Tongue (tissue), 2 donors: Measurements from ENCODE around the gene CENPP. TPM values are rescaled to one million over a fixed set of nuclear protein-coding genes. Genes with fewer than 3 reads are reported as not detected.

ENCODE experiments used
- DNase-seq: peaks from one replicate; pipeline ENCODE4 v3.0.0-alpha.2; 2015
- total RNA-seq: library from RNA; depleted of rRNA; stranded (reverse); fragments of >200 nt; gene quantifications from one replicate; pipeline ENCODE4 v1.2.3, GENCODE V29; 2014

The CENPP gene
- total RNA-seq, 1 donor from 2014 or later: 7.7 TPM

DNA sequence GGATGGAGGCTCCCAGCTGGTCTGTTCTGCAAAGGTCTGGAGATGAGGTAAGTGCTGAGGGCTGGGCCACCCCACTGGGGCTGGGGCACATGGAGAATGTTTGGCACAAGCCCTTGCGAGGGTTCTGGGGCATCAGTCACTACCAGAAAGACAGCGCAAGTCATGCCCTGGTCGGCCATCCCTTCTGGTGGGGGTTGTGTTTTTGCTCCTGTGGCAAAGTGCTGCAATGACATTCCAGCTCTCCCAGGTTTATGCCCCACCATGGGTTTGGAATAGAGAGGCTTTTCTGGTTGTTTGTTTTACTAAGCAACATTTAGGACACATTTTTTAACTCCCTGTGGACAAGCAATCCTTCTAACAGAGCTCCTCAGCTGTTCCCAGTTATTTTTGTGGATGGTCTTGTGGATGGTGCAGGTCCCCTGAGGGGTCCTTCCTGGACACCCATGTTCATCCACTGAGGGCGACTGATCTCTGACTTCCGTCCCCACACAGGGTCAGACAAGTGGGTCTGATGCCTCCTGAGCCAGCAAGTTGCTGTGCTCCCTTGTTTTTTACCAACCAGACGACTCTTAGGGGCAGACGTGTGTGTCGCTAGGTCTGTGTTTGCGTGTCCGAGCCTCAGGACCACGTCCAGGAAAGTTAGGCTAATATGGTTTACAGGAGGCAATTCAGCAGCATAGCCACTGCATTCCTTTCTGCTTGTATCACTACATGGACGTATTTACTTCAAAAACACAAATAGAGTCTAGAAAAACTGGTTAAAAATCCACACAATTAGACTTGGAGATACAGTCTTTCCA lies 274.9 kb downstream of the CENPP start:
- peak; percentile 72 for DNase-seq

DNA sequence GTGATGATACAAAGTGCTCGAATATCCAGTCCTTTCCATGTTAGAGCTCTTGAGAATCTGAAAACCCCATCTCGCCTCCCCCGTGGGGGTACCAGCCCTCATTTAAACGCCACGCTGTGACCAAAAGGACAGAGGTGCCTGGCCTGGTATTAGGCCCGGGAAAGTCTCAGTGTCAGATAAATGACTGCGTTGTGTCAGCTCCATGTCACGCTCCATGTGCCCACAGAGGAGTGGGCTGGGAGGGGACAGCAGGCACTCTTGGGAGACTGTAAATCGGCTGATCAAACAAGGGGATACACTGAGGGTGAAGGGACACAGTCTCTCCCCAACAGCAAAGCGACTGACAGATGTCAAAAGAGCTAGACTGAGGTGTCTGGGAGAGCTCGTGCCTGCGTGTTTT lies 275.7 kb downstream of the CENPP start:
- no peak for DNase-seq

DNA sequence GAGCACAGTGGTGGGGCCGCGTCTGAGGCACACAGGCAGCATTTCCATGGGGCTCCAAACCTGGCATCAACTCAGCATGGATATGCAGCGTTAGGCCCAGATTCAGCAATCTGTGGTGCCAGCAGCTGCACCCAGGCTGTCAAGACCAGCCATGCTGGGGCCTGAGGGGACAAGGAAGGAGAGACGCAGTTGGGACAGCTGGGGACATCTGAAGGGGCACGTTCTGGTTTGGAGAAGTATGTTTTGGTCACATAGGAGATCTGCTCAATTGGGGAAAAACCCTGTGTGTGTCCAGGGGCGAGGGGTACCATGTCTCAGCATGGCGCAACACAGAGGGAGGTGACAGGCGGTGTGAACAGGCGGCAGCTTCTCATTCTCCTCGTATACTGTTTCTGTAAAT lies 276.7 kb downstream of the CENPP start:
- peak; percentile 81 for DNase-seq

- no peak for DNase-seq
Observed at GRCh38 chr9:92603100-92603499, 277.3 kb downstream of the CENPP start.

GRCh38 chr9:92603990-92604389 lies 278.2 kb downstream of the CENPP start:
- DNase-seq: no peak

GRCh38 chr9:92605224-92605623 lies 279.5 kb downstream of the CENPP start:
- no peak for DNase-seq

- peak; percentile 57 for DNase-seq
Observed at GRCh38 chr9:92607088-92607487, 281.3 kb downstream of the CENPP start.

- peak; percentile 86 for DNase-seq
Observed at GRCh38 chr9:92607773-92608172, 282.0 kb downstream of the CENPP start.

DNA sequence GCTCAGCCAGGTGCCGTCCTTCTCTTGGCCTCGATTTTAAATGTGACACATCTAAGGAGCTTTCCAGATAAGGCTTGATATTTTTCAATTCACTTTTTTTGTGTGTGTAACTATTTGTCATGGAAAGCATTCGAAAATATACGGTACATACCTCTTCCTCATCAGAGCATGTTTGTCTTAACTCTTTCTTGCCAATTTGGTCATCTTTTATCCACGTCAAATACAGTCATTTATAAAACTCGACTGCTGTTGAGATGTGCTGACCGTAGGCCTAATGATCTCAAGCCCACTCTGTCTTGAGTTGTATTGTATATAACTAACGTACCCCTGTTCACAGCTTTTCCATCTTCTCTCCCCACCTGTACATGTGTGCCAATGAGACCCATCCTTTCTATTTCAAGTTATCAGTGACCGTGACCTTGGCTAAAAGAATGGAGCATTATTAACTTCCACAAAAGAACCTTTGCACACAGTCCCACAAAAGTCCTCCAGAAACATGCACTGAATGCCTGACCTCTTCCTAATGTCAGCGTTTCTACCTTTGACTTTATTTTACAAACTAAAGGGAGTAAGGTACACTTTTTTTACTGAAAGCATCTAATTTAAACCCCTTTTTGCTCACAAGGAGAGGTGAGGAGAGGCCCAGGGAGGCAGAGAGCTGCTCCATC lies 282.6 kb downstream of the CENPP start:
- peak; percentile 51 for DNase-seq

DNA sequence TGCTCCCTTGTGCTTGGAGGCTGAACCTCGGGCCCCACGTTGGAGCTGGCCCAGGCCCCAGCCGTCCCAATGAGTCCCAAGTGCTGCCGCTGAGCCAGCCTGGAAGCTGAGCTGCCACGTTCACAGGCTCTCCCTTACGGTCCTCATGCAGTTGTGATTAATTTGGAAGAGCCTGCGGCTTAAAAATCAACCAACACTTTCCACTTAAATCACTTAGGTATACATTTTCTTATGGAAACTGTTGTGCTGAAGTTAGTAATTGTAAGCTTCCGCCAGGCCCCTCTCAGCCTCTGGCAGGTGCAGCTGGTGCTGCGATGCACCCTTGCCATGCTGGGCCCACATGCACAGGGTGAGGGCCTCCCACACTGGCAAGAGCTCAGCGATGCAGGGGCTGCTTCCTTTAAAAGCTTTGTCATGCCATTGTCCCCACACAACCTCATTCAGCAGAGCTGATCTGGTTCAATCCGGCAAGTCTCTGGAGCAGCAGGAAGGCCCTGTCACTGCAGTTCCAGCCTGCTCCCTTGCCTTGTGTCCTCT lies 283.2 kb downstream of the CENPP start:
- DNase-seq: peak; percentile 78

DNA sequence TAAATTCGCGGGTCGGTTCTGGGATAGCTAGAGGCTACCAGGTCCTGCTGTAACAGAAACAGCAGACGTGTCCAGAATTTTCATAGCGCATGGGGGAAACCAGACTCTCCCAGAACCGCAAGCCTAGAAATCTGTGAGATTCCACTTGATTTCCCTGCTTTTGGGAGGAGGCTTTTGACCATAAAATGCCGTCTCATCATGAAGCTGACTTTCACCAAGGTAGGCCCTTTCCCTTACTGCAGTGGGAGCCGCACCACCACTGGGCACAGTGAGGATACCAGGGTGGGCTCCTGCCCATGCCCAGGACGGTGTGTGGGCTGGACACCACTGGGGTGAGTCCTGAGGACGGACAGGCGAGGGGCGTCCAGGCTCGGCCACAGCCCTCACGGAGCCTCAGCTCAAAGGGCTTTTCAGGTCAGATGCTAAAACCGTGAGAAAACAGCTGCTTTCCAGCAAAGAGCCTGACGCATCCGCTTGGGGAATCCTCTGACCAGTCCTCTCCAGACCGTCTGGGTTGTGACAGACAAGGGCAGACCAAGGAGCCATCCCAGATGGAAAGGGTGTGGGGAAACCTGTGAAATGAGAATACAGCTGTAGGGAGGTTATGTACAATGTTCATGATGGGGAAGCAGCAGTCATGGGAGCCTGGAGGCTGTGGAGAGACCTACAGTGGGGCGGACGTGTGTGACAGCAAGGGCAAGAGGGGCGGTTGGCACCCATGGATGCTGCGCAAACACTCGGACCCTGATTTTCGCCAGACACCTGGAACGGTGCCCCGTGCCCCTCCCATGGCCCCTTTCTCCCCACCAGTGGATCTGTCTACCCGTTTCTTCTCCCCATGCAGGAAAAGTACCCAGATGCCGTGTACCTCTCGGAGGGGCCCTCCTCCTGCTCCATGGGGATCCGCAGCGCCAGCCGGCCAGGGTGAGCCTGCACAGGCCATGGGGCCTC lies 285.0 kb downstream of the CENPP start:
- peak; percentile 65 for DNase-seq

DNA sequence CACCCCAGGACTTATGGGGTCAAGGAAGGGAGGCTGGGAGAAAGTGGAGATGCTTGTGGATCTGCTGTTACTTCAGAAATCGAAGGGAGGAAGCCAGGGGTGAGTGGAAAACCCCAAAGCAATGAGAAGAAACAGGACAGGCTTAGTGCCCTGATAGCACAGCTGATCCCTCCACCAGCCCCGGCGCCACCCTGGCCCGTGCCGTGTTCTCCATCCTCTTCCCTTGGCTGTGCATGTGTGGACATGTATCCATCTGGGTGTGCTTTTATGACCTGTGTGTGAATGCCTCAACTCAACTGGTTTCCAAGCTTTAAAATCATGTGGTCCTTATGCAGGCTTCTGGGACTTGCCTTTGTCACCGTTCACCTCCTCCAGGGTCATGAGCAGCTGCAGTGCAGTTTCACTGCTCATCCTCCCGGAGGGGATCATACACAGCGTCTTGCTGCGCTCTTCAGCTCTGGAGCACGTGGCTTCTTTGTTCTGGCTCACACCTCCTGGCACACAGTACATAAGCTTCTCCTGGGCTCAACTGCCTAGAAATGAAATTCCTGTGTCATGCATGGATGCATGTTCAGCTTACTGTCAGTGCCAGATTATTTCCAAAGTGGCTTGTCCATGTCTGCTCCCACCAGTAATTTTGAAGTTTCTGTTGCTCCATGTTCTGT lies 286.0 kb downstream of the CENPP start:
- DNase-seq: peak; percentile 75

DNA sequence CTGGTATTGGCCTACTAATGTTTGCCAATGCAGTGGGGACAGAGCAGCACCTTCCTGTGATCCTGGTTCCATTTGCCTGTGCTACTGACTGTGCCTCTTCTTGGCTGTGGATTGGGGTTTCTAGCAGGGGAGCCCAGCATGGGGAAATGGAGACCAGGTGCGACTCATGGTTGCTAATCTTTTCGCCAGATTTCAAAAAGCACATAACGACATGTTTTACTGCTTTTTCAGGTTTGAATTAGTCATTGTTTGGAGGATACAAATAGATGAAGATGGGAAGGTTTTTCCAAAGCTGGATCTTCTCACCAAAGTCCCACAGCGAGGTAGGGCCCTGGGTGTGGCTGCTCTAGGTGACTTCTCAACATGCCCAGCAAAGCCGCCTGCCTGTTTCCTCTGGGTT lies 286.5 kb downstream of the CENPP start:
- DNase-seq: peak; percentile 60

DNA sequence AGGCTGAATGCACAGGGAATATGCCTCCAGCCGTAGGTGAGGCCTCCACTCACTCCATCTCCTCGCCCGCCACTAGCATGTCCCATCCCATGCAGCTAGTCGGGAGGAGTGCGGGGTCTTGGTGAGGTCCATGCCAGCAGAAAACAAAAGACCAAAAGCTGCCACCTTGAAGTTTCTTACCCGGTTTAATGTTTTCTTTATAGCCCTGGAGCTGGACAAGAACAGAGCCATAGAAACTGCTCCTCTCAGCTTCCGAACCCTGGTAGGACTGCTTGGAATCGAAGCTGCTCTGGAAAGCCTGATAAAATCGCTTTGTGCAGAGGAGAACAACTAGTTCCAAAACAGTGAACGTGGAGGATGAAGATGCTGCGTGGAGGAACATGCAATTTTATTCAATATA lies 287.1 kb downstream of the CENPP start:
- peak; percentile 27 for DNase-seq

DNA sequence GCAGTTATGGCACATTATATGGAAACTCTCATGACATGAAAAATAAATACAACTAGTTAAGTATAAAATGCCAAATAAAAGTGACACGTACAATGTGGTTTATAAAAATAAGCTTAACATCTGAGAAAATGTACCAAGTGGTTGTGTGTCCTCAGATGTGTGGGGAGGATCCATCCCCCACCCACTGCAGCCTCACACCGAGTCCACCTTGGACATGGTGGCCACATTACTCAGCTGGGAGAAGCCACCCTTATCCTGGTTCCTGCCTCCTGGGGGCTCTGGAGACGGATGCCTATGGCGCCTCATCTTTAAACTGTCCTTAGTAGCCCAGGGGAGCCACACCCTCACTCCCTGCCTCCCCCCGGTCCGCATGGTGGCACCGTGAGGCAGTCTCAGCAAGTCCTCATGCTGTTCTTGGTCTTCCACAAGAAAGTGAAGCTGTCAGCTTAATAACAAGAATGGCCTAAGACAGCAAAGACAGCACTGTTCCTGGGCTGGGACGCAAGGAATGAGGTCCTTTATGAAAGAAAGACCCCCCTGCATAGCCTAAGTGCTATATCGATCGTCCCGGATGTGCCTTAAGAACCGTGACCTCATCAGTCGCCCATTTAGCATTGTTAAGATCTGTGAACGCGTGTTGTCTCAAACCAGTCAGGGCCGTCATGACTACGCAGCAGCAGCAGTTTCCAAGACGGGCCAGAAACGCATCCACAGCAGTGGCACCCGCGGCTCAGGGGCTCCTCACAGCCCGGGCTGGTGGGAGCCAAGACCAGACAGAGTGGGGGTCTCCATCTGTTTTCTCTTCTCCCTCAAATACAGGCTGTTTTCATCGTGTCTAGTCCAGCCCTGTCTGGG lies 287.7 kb downstream of the CENPP start:
- DNase-seq: no peak

DNA sequence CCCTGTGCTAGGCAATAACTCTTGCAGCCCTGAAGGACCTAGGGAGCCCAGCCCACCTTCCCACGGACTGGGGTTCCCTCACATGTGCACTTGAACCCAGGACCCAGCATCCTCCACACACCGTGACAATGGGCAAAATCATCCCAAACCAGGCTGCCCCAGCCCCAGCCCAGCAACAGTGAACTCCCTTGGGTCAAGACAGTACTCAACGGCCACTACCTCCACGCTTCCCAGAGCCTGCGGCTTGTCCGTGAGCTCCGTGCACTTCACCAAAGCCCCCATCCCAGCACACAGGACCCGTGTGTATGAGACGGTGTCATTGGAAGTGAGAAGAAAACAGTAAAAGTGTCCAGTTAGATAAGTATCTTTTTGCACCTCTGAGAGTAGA lies 288.4 kb downstream of the CENPP start:
- no peak for DNase-seq

GRCh38 chr9:92614763-92615461 lies 289.2 kb downstream of the CENPP start:
- no peak for DNase-seq

GRCh38 chr9:92615790-92616189 lies 290.0 kb downstream of the CENPP start:
- no peak for DNase-seq

DNA sequence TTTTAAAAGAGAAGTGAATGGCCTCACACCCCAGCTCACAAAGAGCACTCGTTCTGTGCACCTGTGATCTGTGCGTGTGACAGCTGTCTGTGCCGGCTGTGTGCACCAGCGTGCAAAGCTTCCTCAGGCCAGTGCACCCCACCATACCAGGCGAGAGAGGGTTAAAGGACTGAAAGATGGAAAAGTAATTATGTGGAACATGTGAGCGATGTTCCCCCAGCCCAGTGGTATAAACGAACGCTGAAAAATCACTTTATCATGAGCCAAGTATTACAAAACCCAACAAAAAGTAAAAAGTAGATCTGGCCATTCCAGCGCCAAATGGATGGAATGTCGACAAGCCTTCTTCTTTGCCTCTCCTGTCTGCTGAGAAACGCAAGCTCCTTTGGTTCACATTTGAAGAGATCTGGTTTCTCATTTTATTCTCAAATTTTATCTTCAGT lies 290.5 kb downstream of the CENPP start:
- DNase-seq: peak; percentile 79

- peak; percentile 36 for DNase-seq
Observed at GRCh38 chr9:92616655-92617111, 290.9 kb downstream of the CENPP start.
